Esophagus mucosa (tissue), 1 donor: ENCODE data around the gene CPNE6. TPM values are rescaled to one million over a fixed set of nuclear protein-coding genes. Genes with fewer than 3 reads are reported as not detected.
A peak's percentile ranks its signal among the peaks of the same experiment; 100 is the strongest.
"Not testable (repeated sequence)": the region's sequence is repeated elsewhere in the genome, so short reads cannot be mapped to it uniquely, and the experiment has no call there.

Experiments used
- ATAC-seq: fragments of 200-7000 bp; cut with Tn5 transposase; one replicate; pipeline ENCODE4 v1.9.1; 2020
- total RNA-seq: library from RNA; stranded (reverse); gene quantifications from one replicate; pipeline ENCODE4 v1.2.4, GENCODE V29; 2023
- donor health status: DM: yes; HTN: yes; CAD: no.

CPNE6 gene
- total RNA-seq, 1 donor from 2014 or later, result not detected

DNA sequence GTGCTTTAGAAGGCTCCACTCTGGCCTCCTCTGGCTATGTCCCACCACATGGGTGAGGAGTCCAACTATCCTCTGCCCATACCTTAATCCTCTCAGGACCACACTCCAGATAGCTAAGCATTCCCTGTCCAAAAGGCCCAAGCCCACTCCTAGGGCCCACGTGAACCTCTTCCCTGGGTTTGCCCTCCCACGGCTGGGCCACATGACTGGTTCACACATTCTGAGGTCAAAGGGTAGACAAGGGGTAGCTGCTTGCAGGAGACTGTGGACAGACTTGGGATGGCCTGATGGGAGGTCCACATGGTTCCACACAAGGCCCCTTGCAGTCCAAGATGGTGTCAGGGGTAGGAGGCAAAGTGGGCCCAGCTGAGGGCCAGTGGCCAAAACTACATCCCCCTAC lies 16.7 kb downstream of the CPNE6 start:
- no peak for ATAC-seq

- ATAC-seq, result no peak
These were observed 18.5 kb downstream of the CPNE6 start for GRCh38 chr14:24089890-24090289.

DNA sequence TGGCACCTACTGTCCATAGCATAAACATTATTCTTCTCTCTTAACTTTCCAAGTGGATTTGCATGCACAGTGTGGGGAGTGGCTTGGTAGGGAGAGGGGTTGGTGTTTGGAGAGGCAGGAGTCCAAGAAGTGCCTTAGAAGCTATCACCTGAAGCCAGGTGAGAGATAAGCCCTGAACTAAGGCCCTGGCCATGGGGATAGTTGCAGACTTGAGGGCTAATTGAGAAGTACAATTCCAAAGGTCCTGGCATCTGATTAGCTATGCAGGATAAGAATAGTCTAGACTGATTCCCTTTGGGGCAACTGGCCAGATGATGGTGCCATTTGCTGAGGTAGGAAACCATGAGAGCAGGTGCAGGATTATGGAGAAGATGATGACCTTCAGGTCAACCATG lies 20.7 kb downstream of the CPNE6 start:
- ATAC-seq, result no peak

DNA sequence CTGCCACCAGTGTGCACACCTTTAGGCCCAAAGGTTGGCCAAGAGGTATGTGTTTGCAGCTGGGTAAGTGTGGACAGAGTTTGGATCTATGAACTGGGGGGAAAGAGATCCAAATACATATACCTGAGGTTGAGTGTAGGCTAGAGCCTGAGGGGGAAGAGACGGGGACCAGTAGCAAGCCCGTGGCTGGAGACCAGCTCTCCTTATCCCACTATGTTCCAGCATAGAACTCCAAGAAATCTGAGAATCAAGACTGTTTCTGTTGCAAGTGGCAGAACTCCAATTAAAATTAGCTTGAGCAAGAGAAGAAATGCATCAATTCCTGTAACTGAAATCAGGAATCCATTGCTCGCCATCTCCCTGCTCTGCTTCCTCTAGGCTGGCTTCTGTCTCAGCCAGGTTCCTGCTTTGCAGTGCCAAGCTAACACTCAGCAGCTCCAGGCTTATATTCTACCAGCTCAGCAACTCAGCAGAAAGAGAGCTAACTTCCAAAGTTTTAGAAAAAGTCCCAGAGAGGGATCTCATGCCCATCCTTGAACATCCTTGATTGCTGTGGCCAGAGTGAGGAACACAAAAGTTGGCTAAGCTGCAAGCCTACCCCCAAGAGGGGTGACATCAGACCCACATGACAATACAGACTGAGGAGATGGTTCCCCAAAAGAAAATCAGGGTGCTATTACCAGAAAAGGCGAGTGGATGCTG lies 21.3 kb downstream of the CPNE6 start:
- ATAC-seq, result no peak

- peak; percentile 4 for ATAC-seq
These were observed 22.0 kb downstream of the CPNE6 start for GRCh38 chr14:24093207-24093900.

- peak; percentile 94 for ATAC-seq
These were observed 22.8 kb downstream of the CPNE6 start, which contains the start of gene PCK2 for GRCh38 chr14:24093901-24094840. TSS of gene PCK2 (plus strand) at chr14:24094311. CDS start at chr14:24094406, 95 bp downstream.

DNA sequence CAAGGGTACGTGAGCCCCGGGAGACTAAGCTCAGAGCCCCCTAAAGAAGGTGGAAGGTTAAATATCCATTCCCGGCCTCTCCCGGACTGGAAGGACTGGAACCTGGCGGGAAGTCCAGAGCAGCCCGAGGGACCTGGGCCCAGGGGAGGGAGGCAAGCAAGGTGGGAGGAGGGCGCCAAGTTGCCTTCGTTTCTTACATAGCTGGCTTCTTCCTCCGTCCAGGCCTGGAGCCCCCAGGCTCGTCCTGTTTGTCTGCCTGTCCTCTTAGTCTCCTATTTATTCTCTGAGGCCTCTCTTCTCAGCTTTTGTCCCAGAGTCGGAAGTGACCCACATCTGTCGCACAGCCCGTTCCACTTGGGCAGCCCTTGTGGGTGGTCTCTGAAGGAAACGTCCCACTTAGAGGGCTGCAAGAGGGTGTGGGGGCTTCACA lies 23.5 kb downstream of the CPNE6 start:
- no peak for ATAC-seq

DNA sequence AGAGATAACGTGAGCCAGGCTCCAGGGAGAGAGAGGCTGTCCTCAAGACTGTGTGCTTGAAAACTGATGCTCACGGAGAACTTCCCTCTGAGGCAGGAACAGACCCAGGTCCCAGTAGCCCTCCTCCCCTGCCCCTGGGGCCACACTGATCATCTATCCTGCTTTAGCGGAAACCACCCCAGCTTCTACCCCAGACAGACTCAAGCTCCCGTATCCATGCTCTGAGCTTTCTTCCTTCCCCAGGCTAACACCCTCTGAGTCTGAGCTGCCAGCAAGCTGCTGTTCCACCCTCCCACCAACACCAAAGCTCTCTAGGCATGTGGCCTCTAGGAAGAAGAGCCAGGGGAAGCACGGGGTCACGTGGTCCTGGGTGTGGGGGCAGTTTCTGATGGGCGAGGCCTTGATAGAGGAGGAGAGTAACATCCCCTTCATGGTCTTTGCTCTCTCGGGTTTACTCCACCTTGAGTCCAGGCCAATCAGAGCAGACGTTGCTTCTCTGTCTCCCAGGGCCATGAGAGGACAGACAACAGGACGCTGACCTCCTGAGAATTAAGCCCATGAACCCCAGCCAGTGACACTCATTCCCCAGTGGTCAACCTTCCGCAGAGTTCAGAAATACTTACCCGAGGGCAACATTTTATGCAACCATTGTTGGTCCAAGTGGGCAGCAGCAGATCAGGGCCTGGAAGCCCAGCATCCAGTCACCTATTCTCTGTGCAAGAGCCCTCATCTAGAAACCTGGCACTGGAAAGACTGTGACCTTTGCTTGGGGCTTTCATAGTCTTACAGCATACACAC lies 24.1 kb downstream of the CPNE6 start:
- no peak for ATAC-seq

GRCh38 chr14:24096545-24097181 lies 25.3 kb downstream of the CPNE6 start:
- ATAC-seq, result no peak

DNA sequence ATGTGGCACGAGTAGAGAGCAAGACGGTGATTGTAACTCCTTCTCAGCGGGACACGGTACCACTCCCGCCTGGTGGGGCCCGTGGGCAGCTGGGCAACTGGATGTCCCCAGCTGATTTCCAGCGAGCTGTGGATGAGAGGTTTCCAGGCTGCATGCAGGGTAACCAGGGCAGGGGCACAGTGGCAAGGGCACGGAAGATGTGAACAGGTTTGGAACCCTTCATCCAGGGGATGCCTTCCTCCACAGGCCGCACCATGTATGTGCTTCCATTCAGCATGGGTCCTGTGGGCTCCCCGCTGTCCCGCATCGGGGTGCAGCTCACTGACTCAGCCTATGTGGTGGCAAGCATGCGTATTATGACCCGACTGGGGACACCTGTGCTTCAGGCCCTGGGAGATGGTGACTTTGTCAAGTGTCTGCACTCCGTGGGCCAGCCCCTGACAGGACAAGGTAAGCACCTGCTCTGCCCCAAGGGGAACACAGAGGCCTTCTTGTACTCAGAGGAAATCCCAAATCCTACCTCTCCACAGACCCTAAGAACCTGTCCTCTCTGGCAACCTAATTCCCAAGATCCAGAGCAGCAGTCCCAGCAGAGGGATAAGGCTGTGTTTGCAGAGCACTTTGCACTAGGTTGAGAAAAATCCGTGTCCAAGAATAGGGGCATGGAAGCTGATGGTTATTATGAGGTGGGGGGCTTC lies 27.0 kb downstream of the CPNE6 start:
- ATAC-seq, result no peak

DNA sequence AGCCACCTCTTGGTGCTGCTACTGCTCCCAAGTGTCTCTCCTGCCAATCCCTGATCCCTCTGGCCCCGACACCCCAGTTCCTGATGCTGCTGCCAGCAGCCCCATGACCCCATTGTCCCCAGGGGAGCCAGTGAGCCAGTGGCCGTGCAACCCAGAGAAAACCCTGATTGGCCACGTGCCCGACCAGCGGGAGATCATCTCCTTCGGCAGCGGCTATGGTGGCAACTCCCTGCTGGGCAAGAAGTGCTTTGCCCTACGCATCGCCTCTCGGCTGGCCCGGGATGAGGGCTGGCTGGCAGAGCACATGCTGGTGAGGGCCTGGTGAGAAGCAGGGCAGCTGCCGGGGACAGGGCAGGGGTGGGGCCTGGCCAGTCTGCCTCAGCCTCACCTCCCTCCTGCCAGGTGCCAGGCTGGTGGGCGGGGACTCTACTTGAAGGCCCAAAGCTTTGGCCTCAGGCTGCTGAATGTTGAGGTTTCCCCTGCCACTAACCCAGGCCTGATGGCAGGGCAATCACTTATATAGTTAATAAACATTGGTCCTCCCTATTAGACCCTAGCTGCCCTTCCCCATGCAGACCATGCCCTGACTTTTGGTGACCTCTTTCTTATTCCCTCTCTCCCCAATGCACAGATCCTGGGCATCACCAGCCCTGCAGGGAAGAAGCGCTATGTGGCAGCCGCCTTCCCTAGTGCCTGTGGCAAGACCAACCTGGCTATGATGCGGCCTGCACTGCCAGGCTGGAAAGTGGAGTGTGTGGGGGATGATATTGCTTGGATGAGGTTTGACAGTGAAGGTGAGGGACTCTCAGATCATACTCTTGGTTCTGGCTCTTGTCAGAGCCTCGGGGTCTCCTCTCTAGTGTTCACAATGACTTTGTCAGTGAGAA lies 27.8 kb downstream of the CPNE6 start:
- ATAC-seq, result no peak

DNA sequence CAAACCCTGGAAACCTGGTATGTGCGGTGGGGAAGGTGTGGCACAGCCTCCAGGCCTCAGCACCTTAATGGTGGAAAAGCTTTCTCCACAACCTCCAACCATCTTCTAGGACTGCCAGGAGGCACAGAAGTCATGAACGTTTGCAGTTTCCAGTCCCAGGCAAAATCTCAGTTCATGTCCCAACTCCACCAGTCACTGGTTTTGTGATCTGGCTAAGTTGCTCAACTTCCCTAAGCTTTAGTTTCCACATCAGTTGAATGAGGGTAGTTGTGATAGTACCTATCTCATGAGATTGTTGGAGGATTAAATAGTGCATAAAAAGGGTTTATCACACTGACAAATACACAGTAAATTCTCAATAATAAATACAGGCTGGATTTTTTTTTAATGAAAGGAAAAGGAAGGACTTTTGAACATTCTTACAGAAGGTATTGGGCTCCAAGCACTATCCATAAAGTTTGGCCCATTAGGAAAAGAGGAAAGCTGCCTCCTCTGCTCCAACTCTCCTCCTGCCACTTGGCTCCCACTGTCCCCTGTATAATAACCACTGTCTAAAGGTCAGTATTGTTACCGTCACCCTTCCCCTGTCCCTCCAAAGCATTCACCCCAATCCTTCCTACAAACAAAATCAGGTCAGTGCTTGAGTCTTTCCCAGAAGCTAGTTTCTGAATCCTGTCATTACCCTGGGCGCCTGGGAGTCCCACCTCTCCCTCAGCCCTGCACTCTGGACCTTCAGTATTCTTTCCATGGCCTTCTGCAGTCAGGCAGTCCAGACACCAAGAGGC lies 29.0 kb downstream of the CPNE6 start:
- no peak for ATAC-seq

- ATAC-seq, result no peak
These were observed 29.7 kb downstream of the CPNE6 start for GRCh38 chr14:24100982-24101494.

DNA sequence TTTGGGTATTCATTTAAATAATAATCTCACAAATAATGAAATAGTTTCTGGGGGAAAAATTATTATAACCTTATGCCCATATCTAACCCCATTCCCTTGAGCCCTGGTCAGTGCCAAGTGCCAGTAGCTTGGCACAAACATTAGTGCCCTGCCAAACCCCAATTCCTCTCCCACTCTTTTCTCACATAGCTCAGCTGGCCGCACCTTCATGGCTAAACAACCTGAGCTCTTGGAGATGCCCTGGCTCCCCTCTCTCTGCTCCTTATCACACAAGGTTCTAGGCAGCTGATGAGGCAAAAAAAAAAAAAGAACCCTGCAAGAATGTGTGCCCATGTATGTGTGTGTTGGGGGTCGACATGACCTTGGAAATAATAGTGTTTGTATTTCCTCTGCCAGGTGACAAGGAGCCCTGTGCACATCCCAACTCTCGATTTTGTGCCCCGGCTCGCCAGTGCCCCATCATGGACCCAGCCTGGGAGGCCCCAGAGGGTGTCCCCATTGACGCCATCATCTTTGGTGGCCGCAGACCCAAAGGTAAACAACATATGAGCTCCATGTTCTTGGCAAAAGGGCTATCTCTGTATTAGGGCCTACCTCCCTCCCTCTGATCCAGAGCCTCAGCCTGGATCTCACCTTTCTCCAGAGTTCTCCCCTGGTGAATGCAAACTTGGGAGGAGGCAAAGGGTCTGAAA lies 31.1 kb downstream of the CPNE6 start:
- ATAC-seq, result no peak

- peak; percentile 19 for ATAC-seq
These were observed 32.1 kb downstream of the CPNE6 start for GRCh38 chr14:24103451-24103850.

GRCh38 chr14:24105609-24106239 lies 34.4 kb downstream of the CPNE6 start:
- ATAC-seq, result not testable (repeated sequence)

DNA sequence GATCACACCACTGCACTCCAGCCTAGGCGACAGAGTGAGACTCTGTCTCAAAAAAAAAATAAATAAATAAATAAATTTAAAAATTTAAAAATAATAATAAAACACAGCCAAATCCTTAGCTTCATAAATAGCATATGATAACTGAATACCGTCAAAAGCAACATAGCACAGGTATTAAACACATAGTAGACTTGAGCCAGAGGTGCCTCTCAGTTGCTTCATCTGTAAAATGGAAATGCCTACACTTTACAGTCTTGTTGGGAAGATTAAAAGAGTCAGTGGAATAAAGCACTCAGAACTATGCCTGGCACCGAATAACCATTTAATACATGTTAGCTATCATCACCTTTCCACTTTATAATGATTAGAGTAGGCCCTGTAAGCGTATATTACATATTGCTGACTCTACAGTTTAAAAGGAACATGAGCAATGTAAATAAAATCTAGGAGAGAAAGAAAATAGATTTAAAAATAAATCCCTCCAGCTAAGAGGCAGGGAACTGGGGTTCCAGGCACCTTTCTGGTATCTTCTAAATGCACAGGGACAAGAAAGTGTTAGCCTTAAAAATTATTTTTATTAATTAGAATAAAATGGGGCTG lies 35.4 kb downstream of the CPNE6 start:
- ATAC-seq, result no peak
